HG03025 (cell line): ENCODE data around the gene USP54.

Experiments
- ATAC-seq: cut with Tn5 transposase; IDR thresholded peaks from one replicate; pipeline ENCODE4 v1.9.1; 2021; ENCODE audit warnings: mild to moderate bottlenecking, moderate library complexity; ENCODE audit not compliant: unreplicated experiment, low FRiP score

USP54 gene

GRCh38 chr10:73480158-73480557 is 111.0 kb downstream of the USP54 start:
- ATAC-seq: no peak

- no peak for ATAC-seq
Measured at GRCh38 chr10:73478636-73479035, 112.5 kb downstream of the USP54 start.

- no peak for ATAC-seq
Measured at GRCh38 chr10:73471226-73471625, 119.9 kb downstream of the USP54 start.

GRCh38 chr10:73469579-73469978 is 121.6 kb downstream of the USP54 start:
- no peak for ATAC-seq

GRCh38 chr10:73467206-73467605 is 123.9 kb downstream of the USP54 start:
- ATAC-seq: no peak

- no peak for ATAC-seq
Measured at GRCh38 chr10:73465978-73466726, 125.0 kb downstream of the USP54 start.

GRCh38 chr10:73460897-73461296 is 130.2 kb downstream of the USP54 start:
- no peak for ATAC-seq

- ATAC-seq: no peak
Measured at GRCh38 chr10:73459683-73460314, 131.3 kb downstream of the USP54 start.

- no peak for ATAC-seq
Measured at GRCh38 chr10:73456187-73456890, 134.8 kb downstream of the USP54 start.

- no peak for ATAC-seq
Measured at GRCh38 chr10:73449113-73449512, 142.0 kb downstream of the USP54 start.

GRCh38 chr10:73448384-73448783 is 142.8 kb downstream of the USP54 start:
- no peak for ATAC-seq
